NCI-H187 treated with DMSO at 0.1 percent for 48 hours (cell line): ENCODE measurements around the gene TBCD.
"Not testable (repeated sequence)": the region's sequence is repeated elsewhere in the genome, so short reads cannot be mapped to it uniquely, and the experiment has no call there.

ENCODE experiments used
- DNase-seq: peaks from one replicate; lab custom pipeline; 2025; lab: John Stamatoyannopoulos, UW

The TBCD gene

GRCh38 chr17:82973456-82974135 lies 221.7 kb downstream of the TBCD start:
- DNase-seq, result no peak

- DNase-seq, result no peak
Measured at GRCh38 chr17:82974136-82974952, 222.5 kb downstream of the TBCD start.

GRCh38 chr17:82976982-82977488 lies 225.2 kb downstream of the TBCD start:
- no peak for DNase-seq

DNA sequence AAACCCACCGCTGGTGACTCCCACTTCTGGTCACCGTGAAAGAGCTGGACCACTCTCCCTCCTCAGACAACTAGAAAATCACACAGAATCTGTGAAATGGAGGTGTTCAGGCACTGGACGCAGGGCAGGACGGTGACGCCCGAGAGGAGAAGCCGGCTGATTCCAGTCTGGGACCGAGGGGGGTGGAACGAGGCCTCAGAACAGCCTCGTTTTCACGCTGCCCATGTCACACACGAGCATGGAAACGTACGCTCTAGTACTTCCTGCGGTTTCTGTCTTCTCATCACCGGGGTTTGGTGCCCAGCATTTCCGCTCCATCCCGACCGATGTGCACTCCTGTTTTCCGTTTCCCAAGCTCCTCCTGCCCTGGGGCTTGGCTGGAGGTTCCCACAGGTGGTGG lies 225.7 kb downstream of the TBCD start:
- no peak for DNase-seq

- DNase-seq, result no peak
Measured at GRCh38 chr17:82978765-82979349, 227.0 kb downstream of the TBCD start.

- no peak for DNase-seq
Measured at GRCh38 chr17:82979718-82980117, 227.9 kb downstream of the TBCD start.

GRCh38 chr17:82980632-82981031 lies 228.8 kb downstream of the TBCD start:
- no peak for DNase-seq

GRCh38 chr17:82981141-82981730 lies 229.4 kb downstream of the TBCD start:
- no peak for DNase-seq

DNA sequence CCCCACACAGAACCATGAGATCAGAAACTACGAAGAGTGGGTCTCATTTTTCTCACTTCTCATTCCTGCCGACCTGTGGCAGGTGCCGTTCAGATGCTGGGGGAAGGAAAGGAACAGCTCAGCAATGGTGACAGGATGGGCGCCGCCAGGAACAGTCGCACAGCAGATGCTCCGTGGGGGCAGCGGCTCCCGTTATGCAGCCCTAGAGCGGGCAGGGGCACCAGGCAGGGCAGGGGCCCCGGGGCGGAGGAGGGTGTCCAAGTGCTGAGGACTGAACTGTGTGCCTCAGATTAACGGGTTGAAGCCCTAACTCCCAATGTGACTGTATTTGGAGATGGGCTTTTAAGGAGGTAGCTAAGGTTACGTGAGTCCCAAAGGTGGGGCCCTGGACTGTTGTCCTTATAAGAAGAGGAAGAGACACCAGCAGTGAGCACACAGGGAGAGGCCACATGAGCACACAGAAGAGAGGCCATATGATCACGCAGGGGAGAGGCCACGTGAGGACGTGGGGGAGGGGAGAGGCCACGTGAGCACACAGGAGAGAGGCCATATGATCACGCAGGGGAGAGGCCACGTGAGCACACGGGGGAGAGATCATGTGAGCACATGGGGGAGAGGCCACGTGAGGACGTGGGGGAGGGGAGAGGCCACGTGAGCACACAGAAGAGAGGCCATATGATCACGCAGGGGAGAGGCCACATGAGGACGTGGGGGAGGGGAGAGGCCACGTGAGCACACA lies 231.8 kb downstream of the TBCD start:
- DNase-seq, result no peak

GRCh38 chr17:82984249-82984617 lies 232.4 kb downstream of the TBCD start:
- not testable (repeated sequence) for DNase-seq

DNA sequence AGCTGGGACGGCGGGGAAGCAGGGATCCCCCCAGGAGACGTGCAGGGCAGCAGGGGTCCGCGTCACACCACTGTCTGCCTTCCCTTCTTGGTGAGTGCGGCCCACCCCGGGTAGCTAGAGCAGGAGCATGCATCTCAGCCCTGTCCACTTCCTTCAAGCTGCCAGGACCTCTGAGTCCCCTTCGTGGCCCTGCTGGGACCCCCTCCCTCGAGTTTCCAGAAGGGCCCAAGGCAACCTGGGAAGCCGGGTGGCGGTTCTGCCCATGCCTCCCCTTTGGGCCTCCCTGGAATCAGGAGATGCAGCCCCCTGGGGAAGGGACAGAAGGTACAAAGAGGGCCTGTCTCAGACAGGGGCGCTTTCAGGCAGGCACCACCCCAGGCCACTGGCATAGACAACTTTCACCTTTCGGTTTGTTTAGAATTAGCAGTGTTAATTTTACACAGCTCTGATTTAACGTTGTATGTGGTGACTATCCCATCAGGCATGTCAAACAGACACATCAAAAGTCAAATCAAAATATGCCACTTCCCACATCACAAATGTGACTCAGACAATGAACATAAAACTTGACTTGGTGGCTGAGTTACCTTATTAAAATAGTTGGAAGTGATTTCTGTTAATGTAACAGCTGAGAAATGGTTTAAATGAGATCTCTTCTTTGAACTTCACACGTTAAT lies 233.0 kb downstream of the TBCD start:
- no peak for DNase-seq

- no peak for DNase-seq
Measured at GRCh38 chr17:82985428-82985805, 233.6 kb downstream of the TBCD start.

DNA sequence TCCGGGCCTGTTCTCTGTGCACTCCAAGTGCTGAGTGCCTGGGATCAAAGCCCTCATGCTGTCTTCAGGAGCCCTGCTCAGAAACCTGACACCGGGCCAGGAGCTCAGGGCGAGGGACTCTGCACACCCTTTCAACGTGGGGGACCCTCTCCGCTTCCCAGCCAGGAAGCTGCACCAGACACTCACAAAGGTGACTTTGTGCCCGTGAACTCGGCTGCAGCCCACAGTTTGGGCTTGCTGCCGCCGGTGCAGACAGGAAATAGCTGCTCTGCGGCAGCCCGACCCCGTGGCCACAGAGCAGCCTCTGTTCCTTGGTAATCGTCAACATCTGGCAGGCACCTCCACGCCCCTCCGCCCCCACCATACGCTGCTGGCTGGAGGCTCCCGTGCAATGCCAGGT lies 234.1 kb downstream of the TBCD start:
- no peak for DNase-seq

DNA sequence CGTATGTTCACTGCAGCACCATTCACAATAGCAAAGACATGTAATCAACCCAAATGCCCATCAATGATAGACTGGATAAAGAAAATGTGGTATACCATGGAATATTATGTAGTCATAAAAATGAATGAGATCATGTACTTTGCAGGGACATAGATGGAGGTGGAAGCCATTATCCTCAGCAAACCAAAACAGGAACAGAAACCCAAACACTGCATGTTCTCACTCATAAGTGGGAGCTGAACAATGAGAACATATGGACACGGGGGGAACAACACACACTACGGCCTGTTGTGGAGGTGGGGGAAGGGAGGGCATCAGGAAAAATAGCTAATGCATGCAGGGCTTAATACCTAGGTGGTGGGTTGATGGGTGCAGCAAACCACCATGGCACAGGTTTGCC lies 237.2 kb downstream of the TBCD start:
- DNase-seq, result not testable (repeated sequence)

- DNase-seq, result no peak
Measured at GRCh38 chr17:82989881-82990280, 238.0 kb downstream of the TBCD start.

GRCh38 chr17:82993005-82993404 lies 241.1 kb downstream of the TBCD start:
- DNase-seq, result no peak
